Endodermal cell (in vitro differentiated cells): ENCODE measurements around the gene MPC1. TPM values are rescaled to one million over a fixed set of nuclear protein-coding genes. Genes with fewer than 3 reads are reported as not detected.

Experiments
- DNase-seq: peaks from one replicate; pipeline ENCODE4 v3.0.0-alpha.2; 2017
- H3K27ac ChIP-seq: 2 replicates; pipeline ENCODE4 v1.5.1; 2013; ENCODE audit warnings: mild to moderate bottlenecking, low read depth, low read length, moderate library complexity
- H3K27me3 ChIP-seq: 2 replicates; pipeline ENCODE4 v1.6.1; 2013; ENCODE audit warnings: mild to moderate bottlenecking, low read length, moderate library complexity; ENCODE audit not compliant: insufficient read depth, control insufficient read depth, poor library complexity, severe bottlenecking
- H3K36me3 ChIP-seq: 2 replicates; pipeline ENCODE4 v1.7.0; 2013; ENCODE audit warnings: mild to moderate bottlenecking, low read length, moderate library complexity; ENCODE audit not compliant: control insufficient read depth, insufficient read depth
- H3K4me1 ChIP-seq: one replicate; pipeline ENCODE4 v1.7.0; 2013; ENCODE audit warnings: low read length; ENCODE audit not compliant: control insufficient read depth, insufficient read depth
- H3K4me3 ChIP-seq: 2 replicates; pipeline ENCODE4 v1.5.1; 2013; ENCODE audit warnings: mild to moderate bottlenecking, low read length, moderate library complexity
- H3K9ac ChIP-seq: 2 replicates; pipeline ENCODE4 v1.6.1; 2013; ENCODE audit warnings: mild to moderate bottlenecking, low read length, moderate library complexity; ENCODE audit not compliant: poor library complexity, severe bottlenecking; ENCODE audit errors: extremely low read depth
- H3K9me3 ChIP-seq: 2 replicates; pipeline ENCODE4 v1.6.1; 2013; ENCODE audit warnings: mild to moderate bottlenecking, low read length, moderate library complexity; ENCODE audit not compliant: control insufficient read depth
- H3K27ac Mint-ChIP-seq: 2 replicates; pipeline ENCODE4 v1.8.0; 2020; ENCODE audit warnings: mixed read lengths
- H3K27me3 Mint-ChIP-seq: 2 replicates; pipeline ENCODE4 v1.8.0; 2021; ENCODE audit warnings: mild to moderate bottlenecking, mixed read lengths; ENCODE audit not compliant: insufficient read depth
- H3K36me3 Mint-ChIP-seq: 2 replicates; pipeline ENCODE4 v1.8.0; 2020; ENCODE audit warnings: low read depth, mixed read lengths
- H3K4me1 Mint-ChIP-seq: 2 replicates; pipeline ENCODE4 v1.8.0; 2020; ENCODE audit warnings: mixed read lengths
- H3K4me3 Mint-ChIP-seq: 2 replicates; pipeline ENCODE4 v1.8.0; 2020; ENCODE audit warnings: mild to moderate bottlenecking, moderate library complexity, mixed read lengths
- H3K9me3 Mint-ChIP-seq: 2 replicates; pipeline ENCODE4 v1.8.0; 2020; ENCODE audit warnings: mild to moderate bottlenecking, mixed read lengths
- WGBS, 2 experiments: methylation state at CpG; one replicate each; pipeline versions ENCODE4 v1.1.5 to v1.1.7; 2013; ENCODE audit warnings: missing lambda C conversion rate in 2 of 2, mixed read lengths in 1 of 2; ENCODE audit not compliant: insufficient coverage in 1 of 2, insufficient read length in 1 of 2; 5-methylcytosine and 5-hydroxymethylcytosine counted together
- total RNA-seq, 2 donors: library from RNA; stranded (reverse); fragmentation: NEBNext Ultra II Directional in 1 of 2; extraction: Animal tissue kit (Norgen Biotek cat#: 25700) in 1 of 2; gene quantifications; 2 replicates in 1 of 2; 3 replicates in 1 of 2; pipeline ENCODE4 v1.2.1, GENCODE V29; 2021
- TF ChIP-seq, protein P1 (sequence below): fragments of 200-600 bp; sonication (generic); conservative IDR thresholded peaks from 2 replicates; pipeline ENCODE4 v1.5.0; 2021; ENCODE audit warnings: antibody characterized with exemption, mild to moderate bottlenecking

MPC1 gene
- total RNA-seq, 2 donors from 2014 or later: 8.2 to 8.7 TPM

- TF ChIP-seq, protein P1, sequence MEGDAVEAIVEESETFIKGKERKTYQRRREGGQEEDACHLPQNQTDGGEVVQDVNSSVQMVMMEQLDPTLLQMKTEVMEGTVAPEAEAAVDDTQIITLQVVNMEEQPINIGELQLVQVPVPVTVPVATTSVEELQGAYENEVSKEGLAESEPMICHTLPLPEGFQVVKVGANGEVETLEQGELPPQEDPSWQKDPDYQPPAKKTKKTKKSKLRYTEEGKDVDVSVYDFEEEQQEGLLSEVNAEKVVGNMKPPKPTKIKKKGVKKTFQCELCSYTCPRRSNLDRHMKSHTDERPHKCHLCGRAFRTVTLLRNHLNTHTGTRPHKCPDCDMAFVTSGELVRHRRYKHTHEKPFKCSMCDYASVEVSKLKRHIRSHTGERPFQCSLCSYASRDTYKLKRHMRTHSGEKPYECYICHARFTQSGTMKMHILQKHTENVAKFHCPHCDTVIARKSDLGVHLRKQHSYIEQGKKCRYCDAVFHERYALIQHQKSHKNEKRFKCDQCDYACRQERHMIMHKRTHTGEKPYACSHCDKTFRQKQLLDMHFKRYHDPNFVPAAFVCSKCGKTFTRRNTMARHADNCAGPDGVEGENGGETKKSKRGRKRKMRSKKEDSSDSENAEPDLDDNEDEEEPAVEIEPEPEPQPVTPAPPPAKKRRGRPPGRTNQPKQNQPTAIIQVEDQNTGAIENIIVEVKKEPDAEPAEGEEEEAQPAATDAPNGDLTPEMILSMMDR: no peak
- Histone ChIP-seq H3K9ac (no peak overlapping the region), H3K9me3 (no peaks in the 10 kb centered on the region), H3K27ac (no peak overlapping the region), H3K4me1 (no peaks in the 10 kb centered on the region), H3K27me3 (no peaks in the 10 kb centered on the region), H3K36me3 (peaks cover 44% of the 10 kb centered on the region), H3K4me3 (no peak overlapping the region)
- no peaks in the 10 kb centered on the region for H3K27me3 Mint-ChIP-seq
- peaks cover 38% of the 10 kb centered on the region for H3K36me3 Mint-ChIP-seq
- no peak overlapping the region for H3K27ac Mint-ChIP-seq
- peaks cover 10% of the 10 kb centered on the region for H3K4me1 Mint-ChIP-seq
- H3K9me3 Mint-ChIP-seq: no peaks in the 10 kb centered on the region
- H3K4me3 Mint-ChIP-seq: no peak overlapping the region
- DNase-seq: no peak
- 92 to 100% methylated on average over 1 to 3 of the region's 3 CpGs for WGBS, 2 experiments
These were observed 45.9 kb downstream of the MPC1 start for GRCh38 chr6:166336847-166337246.

GRCh38 chr6:166335378-166336302 is 47.1 kb downstream of the MPC1 start:
- Mint-ChIP-seq H3K36me3 (peaks cover 38% of the 10 kb centered on the region), H3K9me3 (no peaks in the 10 kb centered on the region), H3K27ac (no peak overlapping the region), H3K4me1 (peaks cover 7% of the 10 kb centered on the region), H3K27me3 (no peaks in the 10 kb centered on the region), H3K4me3 (no peak overlapping the region)
- Histone ChIP-seq H3K4me1 (no peaks in the 10 kb centered on the region), H3K4me3 (no peak overlapping the region), H3K27me3 (no peaks in the 10 kb centered on the region), H3K36me3 (peaks cover 41% of the 10 kb centered on the region), H3K27ac (no peak overlapping the region), H3K9ac (no peak overlapping the region), H3K9me3 (no peaks in the 10 kb centered on the region)
- TF ChIP-seq, protein P1: no peak
- whole genome bisulfite sequencing, 2 experiments: 95% methylated on average over 8 to 11 of the region's 11 CpGs
- no peak for DNase-seq

GRCh38 chr6:166334878-166335277 is 47.9 kb downstream of the MPC1 start:
- no peaks in the 10 kb centered on the region for H3K9me3 ChIP-seq
- peaks cover 38% of the 10 kb centered on the region for H3K36me3 ChIP-seq
- Mint-ChIP-seq H3K36me3 (peaks cover 38% of the 10 kb centered on the region), H3K4me1 (peaks cover 7% of the 10 kb centered on the region), H3K27me3 (no peaks in the 10 kb centered on the region), H3K27ac (no peak overlapping the region), H3K4me3 (no peak overlapping the region), H3K9me3 (no peaks in the 10 kb centered on the region)
- no peak for DNase-seq
- H3K27me3 ChIP-seq: no peaks in the 10 kb centered on the region
- WGBS, 2 experiments: 95 to 97% methylated on average over 6 to 8 of the region's 8 CpGs
- no peak overlapping the region for H3K27ac ChIP-seq
- no peaks in the 10 kb centered on the region for H3K4me1 ChIP-seq
- no peak overlapping the region for H3K9ac ChIP-seq
- TF ChIP-seq, protein P1: no peak
- no peak overlapping the region for H3K4me3 ChIP-seq
